ENCODE measurements around the gene ZCCHC9. TPM values are rescaled to one million over a fixed set of nuclear protein-coding genes. Genes with fewer than 3 reads are reported as not detected.
"Not testable (repeated sequence)": the region's sequence is repeated elsewhere in the genome, so short reads cannot be mapped to it uniquely, and the experiment has no call there.

The ZCCHC9 gene
- total and polyA plus RNA-seq, 2 donors from 2014 or later, result 20.1 to 23.0 TPM

DNA sequence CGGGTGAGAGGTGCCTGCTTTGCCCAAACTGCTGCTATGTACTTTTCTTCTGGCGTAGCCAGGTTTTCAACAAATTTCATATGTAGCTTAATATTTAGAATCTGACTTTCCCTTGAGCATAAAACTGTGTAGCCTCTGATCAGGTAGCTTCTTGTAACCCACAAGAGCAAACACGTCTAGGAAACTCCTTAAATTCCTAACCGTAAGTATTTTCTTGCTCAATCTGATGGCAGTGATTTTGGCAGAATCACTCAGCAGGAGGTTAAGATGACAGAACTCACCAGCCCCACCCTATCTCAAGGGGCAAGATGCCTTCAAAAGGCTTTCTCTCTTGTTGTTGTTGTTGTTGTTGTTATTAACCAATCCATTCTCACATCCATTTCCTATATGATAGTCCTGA is 47.5 kb upstream of the ZCCHC9 start:
- FAIRE-seq, result no peak
- TF ChIP-seq, protein P1, sequence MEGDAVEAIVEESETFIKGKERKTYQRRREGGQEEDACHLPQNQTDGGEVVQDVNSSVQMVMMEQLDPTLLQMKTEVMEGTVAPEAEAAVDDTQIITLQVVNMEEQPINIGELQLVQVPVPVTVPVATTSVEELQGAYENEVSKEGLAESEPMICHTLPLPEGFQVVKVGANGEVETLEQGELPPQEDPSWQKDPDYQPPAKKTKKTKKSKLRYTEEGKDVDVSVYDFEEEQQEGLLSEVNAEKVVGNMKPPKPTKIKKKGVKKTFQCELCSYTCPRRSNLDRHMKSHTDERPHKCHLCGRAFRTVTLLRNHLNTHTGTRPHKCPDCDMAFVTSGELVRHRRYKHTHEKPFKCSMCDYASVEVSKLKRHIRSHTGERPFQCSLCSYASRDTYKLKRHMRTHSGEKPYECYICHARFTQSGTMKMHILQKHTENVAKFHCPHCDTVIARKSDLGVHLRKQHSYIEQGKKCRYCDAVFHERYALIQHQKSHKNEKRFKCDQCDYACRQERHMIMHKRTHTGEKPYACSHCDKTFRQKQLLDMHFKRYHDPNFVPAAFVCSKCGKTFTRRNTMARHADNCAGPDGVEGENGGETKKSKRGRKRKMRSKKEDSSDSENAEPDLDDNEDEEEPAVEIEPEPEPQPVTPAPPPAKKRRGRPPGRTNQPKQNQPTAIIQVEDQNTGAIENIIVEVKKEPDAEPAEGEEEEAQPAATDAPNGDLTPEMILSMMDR (IDR thresholded peaks at IDR 0.05; ENCODE audit: borderline replicate concordance, extremely low read depth, insufficient read depth), result no peak
- intact Hi-C loops (cut with DNase I), result no loop called here

DNA sequence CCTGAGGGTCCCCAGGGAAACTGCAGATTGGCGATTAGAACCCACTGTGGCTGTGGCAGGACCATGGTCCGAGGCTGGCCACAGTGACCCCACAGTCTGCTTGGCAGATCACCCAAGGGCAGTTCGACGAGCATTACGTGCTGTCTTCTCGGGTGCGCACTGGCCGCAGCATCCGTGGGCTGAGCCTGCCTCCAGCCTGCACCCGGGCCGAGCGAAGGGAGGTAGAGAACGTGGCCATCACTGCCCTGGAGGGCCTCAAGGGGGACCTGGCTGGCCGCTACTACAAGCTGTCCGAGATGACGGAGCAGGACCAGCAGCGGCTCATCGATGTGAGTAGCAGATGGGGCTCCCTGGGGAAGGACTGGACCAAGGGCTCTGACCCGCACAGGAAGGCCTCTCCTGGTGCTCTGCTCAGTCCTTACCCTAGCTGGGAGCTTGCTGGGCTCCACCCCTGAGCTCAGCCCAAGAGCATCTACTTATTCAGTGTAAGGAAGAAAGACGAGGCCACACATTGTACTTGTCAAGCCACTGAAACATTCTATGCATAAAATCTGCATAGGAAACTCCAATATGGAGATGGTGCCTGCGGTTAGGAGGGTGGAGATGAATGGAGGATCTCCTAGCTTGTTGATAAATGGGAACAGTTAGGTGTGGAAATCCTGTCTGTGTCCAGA is 46.4 kb upstream of the ZCCHC9 start:
- H3K9ac ChIP-seq (ENCODE audit: low read length in 3 of 3), result no peak overlapping the region
- no peak for FAIRE-seq
- TF ChIP-seq, protein P1 (IDR thresholded peaks at IDR 0.05; ENCODE audit: borderline replicate concordance, extremely low read depth, insufficient read depth), result no peak
- no peak for DNase-seq
- no peak overlapping the region for H3K4me3 ChIP-seq (ENCODE audit: low read length in 3 of 3)
- peaks cover 0 to 21% (median 11%) of the 10 kb centered on the region in 3 donors for H3K36me3 ChIP-seq (ENCODE audit: control insufficient read depth in 2 of 3, insufficient read depth in 3 of 3, low read length in 3 of 3)
- H3K9me3 ChIP-seq (ENCODE audit: control insufficient read depth in 2 of 3, insufficient read depth in 1 of 3, low read length in 3 of 3), result no peaks in the 10 kb centered on the region
- intact Hi-C loops (cut with DNase I), result no loop called here
- H3K27me3 ChIP-seq (ENCODE audit: control insufficient read depth, insufficient read depth, low read length), result no peaks in the 10 kb centered on the region
- no peak overlapping the region for H3K27ac ChIP-seq (ENCODE audit: low read depth in 2 of 2, low read length in 2 of 2)
- H3K4me1 ChIP-seq (ENCODE audit: control insufficient read depth in 2 of 3, insufficient read depth in 2 of 3, low read depth in 1 of 3, low read length in 3 of 3), result no peaks in the 10 kb centered on the region

More for the DNA sequence above, 47.5 kb upstream of the ZCCHC9 start:
- Histone ChIP-seq H3K27me3 (ENCODE audit: control insufficient read depth, insufficient read depth, low read length) (no peaks in the 10 kb centered on the region), H3K36me3 (ENCODE audit: control insufficient read depth in 2 of 3, insufficient read depth in 3 of 3, low read length in 3 of 3) (peaks cover 0 to 17% (median 11%) of the 10 kb centered on the region in 3 donors), H3K9ac (ENCODE audit: low read length in 3 of 3) (no peak overlapping the region), H3K4me3 (ENCODE audit: low read length in 3 of 3) (no peak overlapping the region), H3K9me3 (ENCODE audit: control insufficient read depth in 2 of 3, insufficient read depth in 1 of 3, low read length in 3 of 3) (no peaks in the 10 kb centered on the region), H3K27ac (ENCODE audit: low read depth in 2 of 2, low read length in 2 of 2) (no peak overlapping the region), H3K4me1 (ENCODE audit: control insufficient read depth in 2 of 3, insufficient read depth in 2 of 3, low read depth in 1 of 3, low read length in 3 of 3) (no peaks in the 10 kb centered on the region)
- DNase-seq, result no peak

DNA sequence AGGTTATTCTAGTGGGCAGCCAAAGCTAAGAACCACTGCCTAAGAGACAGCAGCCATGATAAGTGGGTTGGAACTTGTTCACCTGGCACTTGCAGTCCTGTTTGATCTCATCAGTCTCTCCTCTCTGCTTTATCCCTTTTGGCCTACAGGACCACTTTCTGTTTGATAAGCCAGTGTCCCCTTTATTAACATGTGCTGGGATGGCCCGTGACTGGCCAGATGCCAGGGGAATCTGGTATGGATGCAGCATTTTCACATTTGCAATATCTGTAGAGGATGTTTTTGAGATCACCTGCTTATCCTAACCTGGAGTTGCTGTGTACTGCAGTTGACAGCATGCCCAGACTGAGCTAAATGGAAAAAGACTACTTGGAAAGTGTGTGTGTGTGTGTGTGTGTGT is 44.6 kb upstream of the ZCCHC9 start:
- FAIRE-seq, result no peak
- peaks cover 0 to 21% (median 11%) of the 10 kb centered on the region in 3 donors for H3K36me3 ChIP-seq (ENCODE audit: control insufficient read depth in 2 of 3, insufficient read depth in 3 of 3, low read length in 3 of 3)
- TF ChIP-seq, protein P1 (IDR thresholded peaks at IDR 0.05; ENCODE audit: borderline replicate concordance, extremely low read depth, insufficient read depth), result no peak

DNA sequence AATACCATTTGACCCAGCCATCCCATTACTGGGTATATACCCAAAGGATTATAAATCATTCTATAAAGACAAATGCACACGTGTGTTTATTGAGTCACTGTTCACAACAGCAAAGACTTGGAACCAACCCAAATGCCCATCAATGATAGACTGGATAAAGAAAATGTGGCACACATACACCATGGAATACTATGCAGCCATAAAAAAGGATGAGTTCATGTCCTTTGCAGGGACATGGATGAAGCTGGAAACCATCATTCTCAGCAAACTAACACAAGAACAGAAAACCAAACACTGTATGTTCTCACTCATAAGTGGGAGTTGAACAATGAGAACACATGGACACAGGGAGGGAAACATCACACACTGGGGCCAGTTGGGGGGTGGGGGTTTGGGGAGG is 38.6 kb upstream of the ZCCHC9 start:
- H3K9me3 ChIP-seq (ENCODE audit: control insufficient read depth in 2 of 3, insufficient read depth in 1 of 3, low read length in 3 of 3); H3K27me3 ChIP-seq (ENCODE audit: control insufficient read depth, insufficient read depth, low read length); intact Hi-C loops (cut with DNase I); DNase-seq; H3K27ac ChIP-seq (ENCODE audit: low read depth in 2 of 2, low read length in 2 of 2); H3K9ac ChIP-seq (ENCODE audit: low read length in 3 of 3); H3K4me3 ChIP-seq (ENCODE audit: low read length in 3 of 3); FAIRE-seq; H3K4me1 ChIP-seq (ENCODE audit: control insufficient read depth in 2 of 3, insufficient read depth in 2 of 3, low read depth in 1 of 3, low read length in 3 of 3): not testable (repeated sequence)
- peaks cover 0 to 12% (median 0%) of the 10 kb centered on the region in 3 donors for H3K36me3 ChIP-seq (ENCODE audit: control insufficient read depth in 2 of 3, insufficient read depth in 3 of 3, low read length in 3 of 3)

More for the DNA sequence above, 44.6 kb upstream of the ZCCHC9 start:
- DNase-seq, result no peak
- intact Hi-C loops (cut with DNase I), result no loop called here
- Histone ChIP-seq H3K9ac (ENCODE audit: low read length in 3 of 3) (no peak overlapping the region), H3K27ac (ENCODE audit: low read depth in 2 of 2, low read length in 2 of 2) (no peak overlapping the region), H3K27me3 (ENCODE audit: control insufficient read depth, insufficient read depth, low read length) (no peaks in the 10 kb centered on the region), H3K4me1 (ENCODE audit: control insufficient read depth in 2 of 3, insufficient read depth in 2 of 3, low read depth in 1 of 3, low read length in 3 of 3) (no peaks in the 10 kb centered on the region), H3K9me3 (ENCODE audit: control insufficient read depth in 2 of 3, insufficient read depth in 1 of 3, low read length in 3 of 3) (no peaks in the 10 kb centered on the region), H3K4me3 (ENCODE audit: low read length in 3 of 3) (no peak overlapping the region)
